HEK293 (cell line): ENCODE measurements around the gene KCND2.

Source experiments
- ATF2 ChIP-seq: fragments of 450-650 bp; formaldehyde crosslinking; IDR thresholded peaks from 2 replicates; pipeline ENCODE4 v1.5.1; 2016; ENCODE audit warnings: missing biosample characterization, missing genetic modification characterization, low read depth
- KLF16 ChIP-seq: fragments of 450-650 bp; formaldehyde crosslinking; IDR thresholded peaks from 2 replicates; pipeline ENCODE4 v1.5.1; 2017; ENCODE audit warnings: missing biosample characterization, missing genetic modification characterization
- MYNN ChIP-seq: fragments of 450-650 bp; formaldehyde crosslinking; IDR thresholded peaks from 2 replicates; pipeline ENCODE4 v1.5.1; 2016; ENCODE audit warnings: missing biosample characterization, missing genetic modification characterization, borderline replicate concordance
- SP2 ChIP-seq: fragments of 450-650 bp; formaldehyde crosslinking; IDR thresholded peaks from 2 replicates; pipeline ENCODE4 v1.5.1; 2016; ENCODE audit warnings: missing biosample characterization, missing genetic modification characterization
- ZFP3 ChIP-seq: fragments of 450-650 bp; formaldehyde crosslinking; IDR thresholded peaks from 2 replicates; pipeline ENCODE4 v1.5.1; 2016; ENCODE audit warnings: low read depth, missing biosample characterization, missing genetic modification characterization
- ZNF292 ChIP-seq: fragments of 450-650 bp; formaldehyde crosslinking; IDR thresholded peaks from 2 replicates; pipeline ENCODE4 v1.5.1; 2016; ENCODE audit warnings: low read depth, missing biosample characterization, missing genetic modification characterization, borderline replicate concordance
- ZNF311 ChIP-seq: fragments of 450-650 bp; formaldehyde crosslinking; IDR thresholded peaks from 2 replicates; pipeline ENCODE4 v1.5.1; 2017; ENCODE audit warnings: missing biosample characterization, missing genetic modification characterization, borderline replicate concordance
- ZNF48 ChIP-seq: fragments of 450-650 bp; formaldehyde crosslinking; IDR thresholded peaks from 2 replicates; pipeline ENCODE4 v1.5.1; 2016; ENCODE audit warnings: missing biosample characterization, missing genetic modification characterization
- ZNF548 ChIP-seq: fragments of 450-650 bp; formaldehyde crosslinking; IDR thresholded peaks from 2 replicates; pipeline ENCODE4 v1.5.1; 2016; ENCODE audit warnings: missing biosample characterization, missing genetic modification characterization
- ZNF76 ChIP-seq: fragments of 450-650 bp; formaldehyde crosslinking; IDR thresholded peaks from 2 replicates; pipeline ENCODE4; 2016; ENCODE audit warnings: low read depth, missing biosample characterization, missing genetic modification characterization, borderline replicate concordance
- TF ChIP-seq, protein P1 (sequence below): fragments of 450-650 bp; formaldehyde crosslinking; IDR thresholded peaks from 2 replicates; pipeline ENCODE4 v1.5.1; 2016; ENCODE audit warnings: missing biosample characterization, missing genetic modification characterization
- TF ChIP-seq, protein P2 (sequence below): IDR thresholded peaks from 2 replicates; pipeline ENCODE4 v1.6.1; 2011; ENCODE audit warnings: mild to moderate bottlenecking, low read depth, low read length, borderline replicate concordance

GRCh38 chr7:120363414-120363813 is 90.4 kb downstream of the KCND2 start:
- no peak for TF ChIP-seq KLF16
- no peak for TF ChIP-seq ZNF48 (tag by site-specific recombination)
- TF ChIP-seq, protein P1, sequence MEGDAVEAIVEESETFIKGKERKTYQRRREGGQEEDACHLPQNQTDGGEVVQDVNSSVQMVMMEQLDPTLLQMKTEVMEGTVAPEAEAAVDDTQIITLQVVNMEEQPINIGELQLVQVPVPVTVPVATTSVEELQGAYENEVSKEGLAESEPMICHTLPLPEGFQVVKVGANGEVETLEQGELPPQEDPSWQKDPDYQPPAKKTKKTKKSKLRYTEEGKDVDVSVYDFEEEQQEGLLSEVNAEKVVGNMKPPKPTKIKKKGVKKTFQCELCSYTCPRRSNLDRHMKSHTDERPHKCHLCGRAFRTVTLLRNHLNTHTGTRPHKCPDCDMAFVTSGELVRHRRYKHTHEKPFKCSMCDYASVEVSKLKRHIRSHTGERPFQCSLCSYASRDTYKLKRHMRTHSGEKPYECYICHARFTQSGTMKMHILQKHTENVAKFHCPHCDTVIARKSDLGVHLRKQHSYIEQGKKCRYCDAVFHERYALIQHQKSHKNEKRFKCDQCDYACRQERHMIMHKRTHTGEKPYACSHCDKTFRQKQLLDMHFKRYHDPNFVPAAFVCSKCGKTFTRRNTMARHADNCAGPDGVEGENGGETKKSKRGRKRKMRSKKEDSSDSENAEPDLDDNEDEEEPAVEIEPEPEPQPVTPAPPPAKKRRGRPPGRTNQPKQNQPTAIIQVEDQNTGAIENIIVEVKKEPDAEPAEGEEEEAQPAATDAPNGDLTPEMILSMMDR, result no peak
- no peak for TF ChIP-seq ATF2
- no peak for TF ChIP-seq SP2
- no peak for TF ChIP-seq ZNF311 (tag by site-specific recombination)
- TF ChIP-seq ZNF292 (tag by site-specific recombination), result no peak
- TF ChIP-seq ZNF548 (tag by site-specific recombination), result no peak
- TF ChIP-seq ZNF76 (tag by site-specific recombination), result no peak
- TF ChIP-seq, protein P2, sequence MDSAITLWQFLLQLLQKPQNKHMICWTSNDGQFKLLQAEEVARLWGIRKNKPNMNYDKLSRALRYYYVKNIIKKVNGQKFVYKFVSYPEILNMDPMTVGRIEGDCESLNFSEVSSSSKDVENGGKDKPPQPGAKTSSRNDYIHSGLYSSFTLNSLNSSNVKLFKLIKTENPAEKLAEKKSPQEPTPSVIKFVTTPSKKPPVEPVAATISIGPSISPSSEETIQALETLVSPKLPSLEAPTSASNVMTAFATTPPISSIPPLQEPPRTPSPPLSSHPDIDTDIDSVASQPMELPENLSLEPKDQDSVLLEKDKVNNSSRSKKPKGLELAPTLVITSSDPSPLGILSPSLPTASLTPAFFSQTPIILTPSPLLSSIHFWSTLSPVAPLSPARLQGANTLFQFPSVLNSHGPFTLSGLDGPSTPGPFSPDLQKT, result no peak
- TF ChIP-seq ZFP3 (tag by site-specific recombination), result no peak
- no peak for TF ChIP-seq MYNN (tag by site-specific recombination)
